Activated T-helper 1 cell treated with anti-CD3 and anti-CD28 coated beads, Interleukin-12 subunit alpha, Interleukin-12 subunit beta, Interleukin-2, Interleukin-4 antibody, amounts not matched to agents 30 ng/mL and 10 ng/mL and 1 ng/mL, durations not matched to agents 14 hours and 24 hours and 36 hours (primary cell): ENCODE data around the gene OR51G2. TPM values are rescaled to one million over a fixed set of nuclear protein-coding genes. Genes with fewer than 3 reads are reported as not detected.
"Not testable (repeated sequence)": the region's sequence is repeated elsewhere in the genome, so short reads cannot be mapped to it uniquely, and the experiment has no call there.

Experiments used
- DNase-seq: peaks from one replicate; pipeline ENCODE4 v3.0.0; 2021; ENCODE audit warnings: low spot score
- H3K27ac Mint-ChIP-seq: one replicate; pipeline ENCODE4 v1.8.0; 2021; ENCODE audit warnings: mild to moderate bottlenecking, mixed read lengths
- H3K27me3 Mint-ChIP-seq: one replicate; pipeline ENCODE4 v1.8.0; 2022; ENCODE audit warnings: mild to moderate bottlenecking, moderate library complexity, mixed read lengths; ENCODE audit not compliant: insufficient read depth
- H3K36me3 Mint-ChIP-seq: one replicate; pipeline ENCODE4 v1.8.0; 2021; ENCODE audit warnings: low read depth, mixed read lengths
- H3K4me1 Mint-ChIP-seq: one replicate; pipeline ENCODE4 v1.8.0; 2021; ENCODE audit warnings: low read depth, mixed read lengths
- H3K4me3 Mint-ChIP-seq: one replicate; pipeline ENCODE4 v1.8.0; 2021; ENCODE audit warnings: mild to moderate bottlenecking, moderate library complexity, mixed read lengths
- H3K9me3 Mint-ChIP-seq: one replicate; pipeline ENCODE4 v1.8.0; 2021; ENCODE audit warnings: mixed read lengths
- intact Hi-C: fragments of 100-400 bp; cut with micrococcal nuclease; formaldehyde crosslinking; loops from one replicate; pipeline ENCODE4 v1.15.1; 2024
- total RNA-seq: library from RNA; stranded (reverse); gene quantifications from 2 replicates; pipeline ENCODE4 v1.2.3, GENCODE V29; 2022

Gene OR51G2, protein sequence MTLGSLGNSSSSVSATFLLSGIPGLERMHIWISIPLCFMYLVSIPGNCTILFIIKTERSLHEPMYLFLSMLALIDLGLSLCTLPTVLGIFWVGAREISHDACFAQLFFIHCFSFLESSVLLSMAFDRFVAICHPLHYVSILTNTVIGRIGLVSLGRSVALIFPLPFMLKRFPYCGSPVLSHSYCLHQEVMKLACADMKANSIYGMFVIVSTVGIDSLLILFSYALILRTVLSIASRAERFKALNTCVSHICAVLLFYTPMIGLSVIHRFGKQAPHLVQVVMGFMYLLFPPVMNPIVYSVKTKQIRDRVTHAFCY
- total RNA-seq = not detected in 2 replicates

DNA sequence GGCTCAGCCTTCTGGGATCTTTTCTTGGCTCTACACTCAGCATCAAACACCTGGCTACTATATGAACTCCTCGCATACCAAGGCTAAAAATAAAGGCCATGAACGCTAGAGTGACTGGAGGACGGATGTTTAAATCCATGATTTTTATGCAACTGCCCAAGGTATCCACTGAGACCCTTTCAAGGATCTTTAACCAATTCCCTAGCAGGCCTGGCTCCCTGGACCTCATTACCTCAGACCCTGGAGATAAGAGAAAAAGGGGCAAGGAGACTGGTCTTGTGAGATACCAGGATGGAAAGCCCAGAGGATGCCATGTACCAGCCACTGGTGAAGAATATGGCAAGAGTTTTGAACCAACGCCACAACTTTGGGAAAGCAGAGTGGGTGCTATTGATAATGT lies at the start of gene OR51G2:
Gene OR51G2, minus strand, starts transcription at position 101 of the 400 bp plus-strand sequence. CDS start 3,687 bp downstream, outside the sequence.
- Mint-ChIP-seq H3K9me3 (no peaks in the 10 kb centered on the region), H3K27ac (no peak within 1 kb of the TSS), H3K36me3 (no peaks in the 10 kb centered on the region), H3K27me3 (no peaks in the 10 kb centered on the region), H3K4me1 (no peaks in the 10 kb centered on the region), H3K4me3 (no peak within 1 kb of the TSS)
- no peak for DNase-seq
- intact Hi-C loops = no loop called here

DNA sequence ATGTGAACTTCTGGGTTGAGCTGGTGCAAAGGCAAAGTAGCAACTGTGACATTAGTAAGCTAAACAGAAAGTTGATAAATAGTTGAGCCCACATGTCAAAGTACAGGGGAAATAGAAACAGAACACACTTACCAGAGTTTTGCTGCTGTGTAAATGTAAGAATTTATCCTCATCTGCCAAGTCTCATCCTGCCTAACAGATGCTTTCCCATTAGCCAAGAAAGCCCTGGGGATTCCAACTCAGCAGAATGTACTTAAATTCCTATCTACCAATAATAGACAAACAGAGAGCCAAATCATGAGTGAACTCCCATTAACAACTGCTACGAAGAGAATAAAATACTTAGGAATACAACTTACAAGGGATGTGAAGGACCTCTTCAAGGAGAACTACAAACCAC lies 43.7 kb upstream of the OR51G2 start:
- no peak overlapping the region for H3K27ac Mint-ChIP-seq
- intact Hi-C loops = no loop called here
- no peaks in the 10 kb centered on the region for H3K4me1 Mint-ChIP-seq
- no peak overlapping the region for H3K4me3 Mint-ChIP-seq
- DNase-seq = no peak
- no peaks in the 10 kb centered on the region for H3K9me3 Mint-ChIP-seq
- no peaks in the 10 kb centered on the region for H3K27me3 Mint-ChIP-seq
- H3K36me3 Mint-ChIP-seq = no peaks in the 10 kb centered on the region

DNA sequence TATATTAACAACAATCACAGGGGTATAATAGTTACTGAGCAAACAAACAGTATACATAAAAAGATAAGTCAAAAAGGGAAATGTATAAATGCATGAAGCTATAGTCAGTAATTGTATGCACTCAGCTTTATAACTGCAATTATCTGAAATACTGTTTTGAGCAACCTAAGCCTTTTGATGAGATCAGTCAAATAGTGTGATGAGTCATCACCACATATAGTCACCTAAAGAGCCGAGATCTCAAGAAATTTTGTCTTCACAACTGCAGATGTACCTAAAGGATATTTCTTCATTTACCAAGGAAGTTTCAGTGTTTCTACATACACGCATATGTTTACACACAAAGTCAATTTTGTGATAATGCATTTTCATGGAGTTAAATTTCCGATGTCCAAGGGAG lies 41.7 kb upstream of the OR51G2 start:
- intact Hi-C loops = no loop called here
- H3K27ac Mint-ChIP-seq = no peak overlapping the region
- no peak overlapping the region for H3K4me3 Mint-ChIP-seq
- no peaks in the 10 kb centered on the region for H3K36me3 Mint-ChIP-seq
- DNase-seq = no peak
- H3K4me1 Mint-ChIP-seq = no peaks in the 10 kb centered on the region
- H3K27me3 Mint-ChIP-seq = no peaks in the 10 kb centered on the region
- H3K9me3 Mint-ChIP-seq = no peaks in the 10 kb centered on the region

DNA sequence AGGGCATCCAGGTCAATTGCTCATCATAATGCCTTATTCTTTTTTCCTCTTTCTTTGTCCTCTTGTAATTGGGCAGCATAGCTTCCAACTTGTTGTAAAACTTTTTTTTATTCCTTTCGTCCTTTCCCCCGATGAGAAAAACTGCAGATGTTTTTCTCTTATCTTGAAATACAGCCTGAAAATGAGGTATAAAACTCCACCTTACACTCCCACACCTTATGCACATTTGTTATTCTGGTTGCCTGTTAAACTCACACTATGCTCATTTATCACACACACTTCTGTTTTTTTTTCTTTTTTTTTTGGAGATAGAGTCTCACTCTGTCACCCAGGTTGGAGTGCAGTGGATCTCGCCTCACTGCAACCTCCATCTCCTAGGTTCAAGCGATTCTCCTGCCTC lies 38.2 kb upstream of the OR51G2 start:
- intact Hi-C loops = no loop called here
- Mint-ChIP-seq H3K27me3 (no peaks in the 10 kb centered on the region), H3K9me3 (no peaks in the 10 kb centered on the region), H3K4me1 (no peaks in the 10 kb centered on the region), H3K36me3 (no peaks in the 10 kb centered on the region), H3K4me3 (no peak overlapping the region), H3K27ac (no peak overlapping the region)
- DNase-seq = no peak

DNA sequence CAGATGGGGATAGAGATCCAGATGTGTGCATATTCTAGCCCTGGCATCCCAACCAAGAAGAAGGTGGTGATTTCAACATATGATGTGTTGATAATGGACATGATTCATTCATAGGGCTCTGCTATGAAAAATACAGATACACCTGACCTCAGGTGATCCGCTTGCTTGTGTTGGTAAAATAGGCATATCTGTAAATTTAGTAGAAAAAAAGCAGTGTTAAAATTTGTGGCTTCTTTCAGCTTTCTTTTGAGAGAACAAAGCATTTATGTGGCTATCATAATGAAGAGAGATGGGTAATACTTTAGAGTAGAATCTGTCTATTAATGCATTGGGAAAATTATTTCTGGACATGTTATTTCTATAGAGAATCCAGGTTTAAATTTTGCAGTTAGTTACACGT lies 36.5 kb upstream of the OR51G2 start, which contains the start of gene OR51A2:
Gene OR51A2, minus strand, starts transcription at position 101 of the 400 bp plus-strand sequence. Its CDS starts 0 bp downstream, at position 101.
- not testable (repeated sequence) for H3K4me3 Mint-ChIP-seq, H3K4me1 Mint-ChIP-seq, H3K36me3 Mint-ChIP-seq, H3K27ac Mint-ChIP-seq, H3K27me3 Mint-ChIP-seq, H3K9me3 Mint-ChIP-seq, DNase-seq
- intact Hi-C loops = loop anchor here (1.0 kb wide), 1 partner anchor 10 kb away; no protein-coding TSS in a partner anchor

DNA sequence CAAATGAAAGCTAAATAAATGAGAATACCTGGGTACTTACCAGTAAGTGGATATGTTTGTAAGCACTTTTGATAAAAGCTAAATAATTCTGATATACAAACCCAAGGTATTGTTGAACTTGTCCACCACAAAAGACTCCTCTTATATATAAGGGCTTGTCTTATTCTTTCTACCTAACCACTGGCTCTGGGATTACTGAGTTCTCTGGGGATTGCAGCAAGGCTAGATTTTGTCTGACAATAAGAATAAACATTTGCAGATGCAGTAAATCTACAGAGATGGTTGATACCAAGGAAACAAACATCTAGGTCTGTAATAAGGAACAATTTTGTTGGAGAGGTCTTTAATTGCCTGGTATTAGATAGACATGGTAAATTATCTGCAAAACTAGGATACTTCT lies 28.4 kb upstream of the OR51G2 start, which contains the start of gene OR51A4:
Gene OR51A4, minus strand, starts transcription at position 101 of the 400 bp plus-strand sequence. CDS start 505 bp downstream, outside the sequence.
- H3K27me3 Mint-ChIP-seq = no peaks in the 10 kb centered on the region
- no peaks in the 10 kb centered on the region for H3K4me1 Mint-ChIP-seq
- intact Hi-C loops = no loop called here
- H3K36me3 Mint-ChIP-seq = no peaks in the 10 kb centered on the region
- H3K4me3 Mint-ChIP-seq = no peak within 1 kb of the TSS
- DNase-seq = no peak
- H3K9me3 Mint-ChIP-seq = no peaks in the 10 kb centered on the region
- H3K27ac Mint-ChIP-seq = no peak within 1 kb of the TSS

DNA sequence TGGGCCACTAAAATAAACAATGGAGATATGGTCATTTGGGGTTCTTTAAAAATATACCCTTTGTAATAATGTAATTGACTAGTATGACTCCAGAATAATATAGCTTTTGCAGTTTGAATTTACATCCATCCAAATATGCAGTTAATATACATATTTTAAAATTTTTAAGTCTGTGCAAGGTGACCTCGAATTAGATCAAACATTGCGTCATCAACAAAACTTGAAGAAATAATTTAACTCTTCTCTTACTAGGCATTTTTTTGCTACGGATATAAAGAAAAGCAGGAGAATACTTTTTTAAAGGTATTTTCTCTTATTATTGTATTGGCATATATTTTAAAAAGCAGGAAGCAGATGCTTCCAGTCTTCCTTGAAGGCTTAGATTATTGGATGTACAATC lies 17.6 kb upstream of the OR51G2 start:
- Mint-ChIP-seq H3K27ac (no peak overlapping the region), H3K36me3 (no peaks in the 10 kb centered on the region), H3K4me3 (no peak overlapping the region), H3K9me3 (no peaks in the 10 kb centered on the region), H3K4me1 (no peaks in the 10 kb centered on the region), H3K27me3 (no peaks in the 10 kb centered on the region)
- no peak for DNase-seq
- intact Hi-C loops = no loop called here

DNA sequence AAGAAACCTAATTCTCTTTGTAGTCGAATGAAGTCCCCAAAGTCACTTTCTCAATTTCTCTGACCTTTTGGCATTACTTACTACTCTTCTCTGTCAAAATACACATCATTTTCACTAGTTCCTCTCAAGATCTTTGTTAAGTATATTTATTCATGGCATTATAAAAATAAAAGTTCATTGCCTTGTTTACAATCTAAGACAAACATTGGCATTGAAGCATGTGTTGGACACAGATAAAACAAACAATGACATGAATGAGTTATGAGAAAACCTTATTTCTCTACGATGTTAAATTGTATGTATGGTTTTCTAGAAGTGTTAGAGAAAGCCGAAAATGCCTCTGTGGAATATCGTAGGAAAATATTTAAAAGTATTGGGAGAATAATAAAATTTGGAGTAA lies 13.6 kb upstream of the OR51G2 start:
- Mint-ChIP-seq H3K27ac (no peak overlapping the region), H3K27me3 (no peaks in the 10 kb centered on the region), H3K4me1 (no peaks in the 10 kb centered on the region), H3K36me3 (no peaks in the 10 kb centered on the region), H3K9me3 (no peaks in the 10 kb centered on the region), H3K4me3 (no peak overlapping the region)
- no peak for DNase-seq
- intact Hi-C loops = no loop called here

DNA sequence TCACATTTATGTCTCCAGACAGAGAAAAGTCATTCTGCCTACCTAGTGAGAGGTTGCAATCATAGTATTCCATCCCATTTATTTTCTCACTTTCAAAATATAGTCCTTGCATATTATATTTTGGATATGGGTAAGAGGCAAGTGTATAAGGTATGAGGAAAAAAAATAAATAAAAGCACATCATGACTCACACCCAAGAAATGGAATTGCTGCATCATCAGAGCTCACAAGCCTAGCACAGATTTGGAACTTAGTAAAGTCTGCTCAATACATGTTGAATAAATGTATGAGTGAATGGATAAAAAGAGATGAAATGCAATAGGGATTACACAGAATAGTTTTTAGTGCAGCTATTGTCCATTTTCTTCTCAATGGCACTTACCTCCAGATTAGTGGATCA lies 7.5 kb upstream of the OR51G2 start:
- H3K4me3 Mint-ChIP-seq = no peak overlapping the region
- no peak overlapping the region for H3K27ac Mint-ChIP-seq
- no peaks in the 10 kb centered on the region for H3K4me1 Mint-ChIP-seq
- no peaks in the 10 kb centered on the region for H3K27me3 Mint-ChIP-seq
- no peaks in the 10 kb centered on the region for H3K36me3 Mint-ChIP-seq
- H3K9me3 Mint-ChIP-seq = no peaks in the 10 kb centered on the region
- intact Hi-C loops = no loop called here
- no peak for DNase-seq

DNA sequence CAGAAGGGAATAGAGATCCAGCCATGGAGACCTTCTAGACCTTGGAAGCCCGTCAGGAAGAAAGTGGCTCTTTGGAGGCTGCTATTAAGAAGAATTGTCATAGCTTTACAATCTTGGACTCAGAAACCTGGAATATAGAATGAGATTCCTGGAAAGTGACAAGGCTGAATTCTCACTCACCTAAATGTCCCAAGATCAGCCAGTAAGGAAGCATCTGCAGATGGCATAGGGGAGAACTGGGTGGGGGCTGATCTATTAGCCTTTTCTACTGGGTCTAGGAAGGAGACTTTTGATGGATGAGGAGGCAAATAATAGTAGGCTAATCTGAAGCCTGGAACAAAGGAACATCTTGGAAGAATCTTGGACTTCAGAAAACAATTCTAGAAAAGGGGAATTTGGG lies 5.1 kb upstream of the OR51G2 start, which contains the start of gene OR51G1:
Gene OR51G1, minus strand, starts transcription at position 101 of the 400 bp plus-strand sequence. Its CDS starts 0 bp downstream, at position 101.
- no peak for DNase-seq
- Mint-ChIP-seq H3K9me3 (no peaks in the 10 kb centered on the region), H3K27ac (no peak within 1 kb of the TSS), H3K36me3 (no peaks in the 10 kb centered on the region), H3K27me3 (no peaks in the 10 kb centered on the region), H3K4me3 (no peak within 1 kb of the TSS), H3K4me1 (no peaks in the 10 kb centered on the region)
- intact Hi-C loops = no loop called here

DNA sequence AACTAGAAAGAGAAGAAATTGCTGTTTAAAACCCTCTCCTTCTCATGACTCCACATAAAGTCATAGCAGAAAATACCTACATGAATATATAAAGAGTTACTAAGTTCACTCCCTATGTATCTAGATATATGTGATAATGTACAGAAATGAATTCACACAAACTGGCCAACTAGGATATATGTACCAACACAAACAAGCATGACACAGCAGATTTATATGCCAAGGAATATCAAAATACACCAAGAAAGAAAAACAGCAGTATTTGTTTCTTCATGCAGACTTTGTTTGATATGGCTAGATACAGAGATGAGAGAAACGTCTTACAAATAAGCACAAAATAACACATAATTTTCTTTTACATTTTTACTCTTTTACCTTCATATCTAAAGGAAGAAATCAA lies 3.2 kb upstream of the OR51G2 start:
- intact Hi-C loops = no loop called here

DNA sequence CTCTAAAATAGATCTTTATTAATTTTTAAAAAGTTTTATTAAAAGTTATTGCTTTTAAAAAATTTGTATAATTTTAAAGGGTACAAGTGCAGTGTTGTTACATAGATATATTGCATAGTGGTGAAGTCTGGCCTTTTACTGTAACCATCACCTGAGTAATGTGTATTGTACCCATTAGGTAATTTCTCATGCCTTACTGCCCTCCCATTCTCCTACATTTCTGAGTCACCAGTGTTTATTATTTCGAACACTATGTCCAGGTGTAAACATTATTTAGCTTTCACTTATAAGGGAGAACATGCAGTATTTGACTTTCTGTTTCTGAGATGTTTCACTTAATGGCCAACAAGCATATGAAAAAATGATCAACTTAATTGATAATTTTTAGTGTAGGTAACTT lies 2.6 kb upstream of the OR51G2 start:
- intact Hi-C loops = no loop called here
- H3K27ac Mint-ChIP-seq = no peak overlapping the region
- H3K9me3 Mint-ChIP-seq = no peaks in the 10 kb centered on the region
- no peaks in the 10 kb centered on the region for H3K36me3 Mint-ChIP-seq
- no peak overlapping the region for H3K4me3 Mint-ChIP-seq
- no peaks in the 10 kb centered on the region for H3K4me1 Mint-ChIP-seq
- no peak for DNase-seq
- no peaks in the 10 kb centered on the region for H3K27me3 Mint-ChIP-seq

More for the DNA sequence above, 3.2 kb upstream of the OR51G2 start:
- H3K27ac Mint-ChIP-seq = no peak overlapping the region
- no peak for DNase-seq
- H3K36me3 Mint-ChIP-seq = no peaks in the 10 kb centered on the region
- no peaks in the 10 kb centered on the region for H3K27me3 Mint-ChIP-seq
- H3K4me3 Mint-ChIP-seq = no peak overlapping the region
- no peaks in the 10 kb centered on the region for H3K4me1 Mint-ChIP-seq
- H3K9me3 Mint-ChIP-seq = no peaks in the 10 kb centered on the region

DNA sequence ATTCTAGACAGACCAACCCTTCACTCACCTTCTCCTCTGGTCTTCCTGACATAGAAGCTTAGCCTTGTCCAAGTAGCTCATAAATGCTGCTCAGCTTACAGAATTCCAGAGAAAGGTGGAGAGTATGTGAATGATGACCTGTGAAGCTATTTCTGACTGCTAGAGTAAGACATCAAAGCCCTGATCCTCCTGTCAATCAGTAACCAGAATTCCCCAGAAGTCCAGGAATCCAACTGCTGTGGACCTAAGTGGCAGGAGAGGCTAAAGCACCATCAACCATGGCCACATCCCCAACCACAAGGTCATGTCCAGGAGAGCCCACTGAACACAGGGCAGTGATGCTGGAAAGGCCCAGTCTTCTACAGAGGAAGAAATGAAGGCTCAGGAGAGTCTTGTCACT lies 2.6 kb downstream of the OR51G2 start:
- intact Hi-C loops = no loop called here
- Mint-ChIP-seq H3K9me3 (no peaks in the 10 kb centered on the region), H3K4me1 (no peaks in the 10 kb centered on the region), H3K4me3 (no peak overlapping the region), H3K27me3 (no peaks in the 10 kb centered on the region), H3K27ac (no peak overlapping the region), H3K36me3 (no peaks in the 10 kb centered on the region)
- DNase-seq = no peak
